Adipose tissue (tissue), 3 donors: ENCODE measurements around the gene LILRA5. TPM values are rescaled to one million over a fixed set of nuclear protein-coding genes. Genes with fewer than 3 reads are reported as not detected.
"Not testable (repeated sequence)": the region's sequence is repeated elsewhere in the genome, so short reads cannot be mapped to it uniquely, and the experiment has no call there.

Experiments
- H3K27ac ChIP-seq: one replicate; pipeline ENCODE4 v1.5.1; 2013; ENCODE audit warnings: low read depth, low read length
- WGBS, 3 donors: extraction: QIAGEN DNeasy Blood & Tissue Kit; methylation state at CpG; one replicate each; pipeline ENCODE4 v1.1.7; 2013; 5-methylcytosine and 5-hydroxymethylcytosine counted together
- polyA plus RNA-seq, 3 donors: library from polyadenylated mRNA; stranded (reverse); fragments of 200-250 nt; gene quantifications; one replicate each; pipeline ENCODE4 v1.2.3, GENCODE V29; 2013
- donor health status: healthy with polysubstance abuse.
- donor health status: Bipolar disorder and iron deficiency.
- donor health status: healthy.

LILRA5 gene
- 10 to 100 TPM in 2 of 3 donors, 1 to 10 TPM in 1; 2.2 to 31.5 (median 14.3) TPM for polyA plus RNA-seq

DNA sequence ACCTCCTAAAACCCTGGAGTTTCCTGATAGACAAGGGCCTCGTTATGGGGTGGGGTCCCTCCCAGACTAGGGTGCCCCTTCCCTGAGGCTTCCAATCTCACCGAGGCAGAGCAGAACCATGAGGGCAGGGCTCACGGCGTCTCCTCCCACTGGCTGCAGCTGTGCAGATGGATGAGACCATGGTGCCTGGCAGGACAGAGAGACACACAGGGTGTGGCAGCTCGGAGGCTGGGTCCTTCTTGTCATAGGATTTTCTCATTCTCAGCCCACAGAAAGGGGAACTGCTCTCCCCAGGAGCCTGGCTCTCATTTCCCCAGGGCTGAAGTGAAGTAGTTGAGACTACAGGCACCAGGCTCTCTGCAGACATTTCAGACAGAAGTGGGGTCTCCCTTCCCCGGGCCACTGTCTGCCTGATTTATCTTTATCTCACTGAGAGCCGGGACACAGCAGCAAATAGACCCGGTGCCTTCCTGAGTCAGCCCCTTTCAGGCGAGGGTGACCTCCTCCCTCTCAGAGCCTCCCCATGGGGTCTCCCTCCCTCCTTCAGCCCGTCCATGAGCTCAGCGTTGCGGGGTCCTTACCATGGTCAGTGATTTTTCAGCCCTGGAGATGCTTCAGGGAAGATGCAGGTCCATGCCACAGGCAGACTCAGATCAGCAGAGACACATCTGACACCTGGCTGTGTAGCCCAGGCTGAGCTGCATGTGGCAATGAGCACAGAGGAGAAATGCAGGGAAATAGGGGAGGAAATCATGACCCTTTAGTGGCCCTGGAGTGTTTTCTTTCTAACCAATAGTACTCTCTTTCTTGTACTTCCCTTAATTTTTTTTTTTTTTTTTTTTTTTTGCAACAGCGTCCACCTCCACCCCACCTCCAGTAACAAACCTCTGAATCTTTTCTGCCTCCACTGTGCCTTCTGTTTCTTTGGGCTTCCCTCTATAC is at the start of gene LILRA5:
Gene LILRA5, minus strand, starts transcription at position 731 of the 942 bp plus-strand sequence. Its CDS starts 147 bp downstream, at position 584.
- WGBS, 3 donors, result 41 to 53% (median 45%) methylated on average over 13 of the region's 13 CpGs
- peak within 1 kb of the TSS; percentile 17 for H3K27ac ChIP-seq

DNA sequence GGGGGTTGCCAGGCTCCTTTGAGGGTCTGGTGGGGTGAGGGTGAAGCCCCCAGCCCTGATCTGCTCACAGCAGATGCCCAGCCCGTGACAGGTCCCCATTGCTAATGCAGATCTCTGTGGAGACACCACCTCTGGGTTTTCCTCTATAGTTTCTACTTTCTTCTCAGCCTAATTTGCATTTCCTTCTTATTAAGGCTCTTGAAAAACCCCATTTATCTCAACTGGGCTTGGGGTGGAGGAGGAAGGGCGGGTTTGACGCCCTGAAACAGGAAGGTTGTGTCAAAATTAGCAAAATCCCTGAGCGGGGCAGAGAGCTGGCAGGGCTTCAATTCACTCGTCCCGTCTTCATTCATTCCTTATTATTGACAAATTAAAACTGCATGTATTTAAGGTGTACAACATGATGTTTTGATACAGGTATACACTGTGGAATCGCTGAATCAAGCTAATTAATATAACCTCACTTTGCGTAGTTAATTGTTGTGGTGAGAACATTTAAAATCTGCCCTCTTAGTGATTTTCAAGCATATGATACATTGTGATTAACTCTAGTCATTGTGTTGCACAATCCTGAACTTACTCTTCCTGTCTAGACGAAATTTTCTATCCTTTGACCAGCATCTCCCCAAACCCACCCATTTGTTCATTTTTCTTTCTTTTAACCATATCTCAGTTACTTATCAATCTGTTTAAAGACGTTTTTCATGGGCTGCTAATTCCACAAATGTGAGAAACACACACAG is 48.9 kb upstream of the LILRA5 start:
- WGBS, 3 donors, result 14 to 35% (median 32%) methylated on average over 5 to 6 of the region's 10 CpGs
- not testable (repeated sequence) for H3K27ac ChIP-seq

DNA sequence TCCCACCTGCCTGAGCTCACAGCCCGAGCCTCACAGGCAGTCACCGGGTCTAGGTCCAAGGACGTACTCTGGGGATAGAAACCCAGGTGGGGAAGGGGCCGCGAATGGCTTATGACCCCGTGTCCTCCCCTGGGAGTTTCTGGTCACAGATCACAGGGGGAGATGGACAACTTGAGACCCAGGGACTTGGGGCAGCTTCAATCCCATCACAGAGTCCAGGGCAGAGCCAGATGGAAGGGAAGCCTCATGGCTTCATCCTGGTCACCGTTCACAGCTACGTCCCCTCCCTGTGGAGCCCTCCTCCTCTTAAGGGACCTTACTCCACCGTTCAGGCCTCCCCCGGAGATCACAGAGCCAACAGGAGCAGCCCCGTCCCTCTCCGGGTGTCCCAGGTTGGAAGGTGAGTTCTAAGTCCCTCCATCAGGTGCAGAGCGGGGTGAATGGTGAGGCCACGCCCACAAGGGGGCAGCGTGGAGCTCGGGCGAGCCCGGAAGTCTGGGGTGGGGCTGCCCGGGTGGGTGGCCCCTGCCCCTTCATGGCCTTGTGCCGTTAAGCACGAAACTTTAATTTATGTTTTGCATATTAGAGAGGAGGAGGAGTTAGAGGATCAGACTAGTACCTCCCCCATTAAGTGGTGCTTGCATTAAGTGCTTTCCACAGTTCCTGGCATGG is 46.3 kb upstream of the LILRA5 start:
- whole genome bisulfite sequencing, 3 donors, result 19 to 20% (median 19%) methylated on average over 10 to 14 of the region's 21 CpGs
- not testable (repeated sequence) for H3K27ac ChIP-seq

DNA sequence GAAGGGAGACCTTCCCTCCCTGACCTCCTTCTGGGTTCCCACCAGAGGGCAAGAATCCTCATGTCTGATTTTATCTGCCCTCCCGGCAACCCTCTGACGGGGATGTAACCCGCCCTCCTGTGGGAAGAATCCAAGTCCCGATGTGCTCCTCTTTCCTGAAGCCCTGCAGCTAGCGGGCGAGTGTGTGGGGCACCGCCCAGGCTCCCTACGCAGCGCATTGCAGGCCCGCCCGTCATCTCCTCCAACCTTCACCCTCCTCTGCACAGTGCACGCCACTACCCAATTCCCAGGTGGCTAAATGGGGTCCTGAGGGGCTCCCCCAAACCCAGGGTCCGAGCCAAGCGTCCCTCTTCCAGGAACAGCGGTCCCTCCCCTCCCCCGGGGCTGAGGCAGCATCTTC is 44.4 kb upstream of the LILRA5 start:
- no peak overlapping the region for H3K27ac ChIP-seq
- 74 to 78% (median 77%) methylated on average over 16 of the region's 16 CpGs for WGBS, 3 donors

DNA sequence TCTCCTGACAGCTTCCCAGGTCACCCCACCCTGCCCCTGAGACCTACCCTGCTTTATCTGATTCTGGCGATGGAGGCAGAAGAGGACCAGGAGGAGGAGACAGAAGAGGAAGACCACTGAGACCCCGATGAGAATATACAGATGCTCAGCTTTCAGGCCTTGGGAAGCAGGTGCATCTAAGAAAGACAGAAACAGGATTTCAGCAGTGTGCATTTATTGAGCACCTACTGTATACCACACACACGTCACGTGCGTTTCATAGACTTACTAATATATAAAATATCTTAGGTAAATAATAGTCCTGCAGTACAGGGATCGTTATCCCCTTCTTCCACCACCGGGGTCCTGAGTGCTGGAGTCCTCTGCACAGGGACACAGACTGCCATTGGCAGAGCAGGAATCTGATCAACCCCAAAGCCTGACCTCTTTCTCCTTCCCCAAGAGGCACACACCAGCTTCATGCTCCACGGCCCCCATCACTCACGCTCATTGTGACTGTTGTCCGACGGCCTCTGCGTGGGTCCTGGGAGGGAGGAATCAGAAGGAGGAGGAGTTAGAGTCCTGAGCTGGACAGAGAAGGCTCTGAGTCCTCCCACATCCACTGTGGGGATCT is 43.6 kb upstream of the LILRA5 start:
- H3K27ac ChIP-seq, result no peak overlapping the region
- 59 to 80% (median 78%) methylated on average over 11 to 12 of the region's 12 CpGs for WGBS, 3 donors

DNA sequence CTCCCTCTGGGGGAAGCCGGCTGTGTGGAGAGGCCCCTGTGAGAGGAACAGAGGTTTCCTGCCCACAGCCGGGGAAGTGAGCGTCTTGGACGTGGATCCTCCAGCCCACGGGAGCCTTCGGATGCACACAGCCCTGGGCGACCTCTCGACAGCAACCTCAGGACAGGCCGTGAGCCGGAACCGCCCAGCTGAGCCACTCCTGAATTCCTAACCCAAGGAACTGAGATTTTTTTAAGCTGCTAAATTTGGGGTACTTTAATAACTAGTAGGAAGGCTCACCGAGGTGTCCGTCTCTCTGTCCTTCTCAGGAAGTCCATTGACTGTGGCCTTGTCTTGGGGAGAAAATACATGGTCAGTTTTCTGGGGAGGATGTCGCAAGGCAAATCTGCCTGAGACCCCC is 42.7 kb upstream of the LILRA5 start:
- H3K27ac ChIP-seq, result no peak overlapping the region
- WGBS, 3 donors, result 59 to 85% (median 63%) methylated on average over 14 of the region's 14 CpGs

DNA sequence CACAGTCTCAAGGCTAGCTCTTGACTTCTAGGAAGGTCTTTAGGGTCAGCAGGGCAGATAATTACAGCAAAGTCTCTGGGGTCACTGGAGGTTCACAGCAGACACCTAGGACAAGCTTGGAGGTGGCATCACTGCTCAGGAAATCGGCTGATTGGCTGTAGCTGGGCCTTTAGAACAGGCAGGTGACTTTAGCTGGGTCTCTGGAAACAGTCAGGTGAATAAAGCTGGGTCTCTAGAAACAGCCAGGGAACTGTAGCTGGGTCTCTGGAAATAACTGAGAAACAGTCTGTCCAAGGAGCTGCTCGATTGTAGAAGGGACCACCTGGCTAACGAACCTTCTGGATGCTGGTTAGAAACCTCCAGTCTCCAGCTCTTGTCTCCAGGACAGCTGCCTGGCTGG is 41.8 kb upstream of the LILRA5 start:
- WGBS, 3 donors, result 56 to 62% (median 62%) methylated on average over 3 of the region's 3 CpGs

DNA sequence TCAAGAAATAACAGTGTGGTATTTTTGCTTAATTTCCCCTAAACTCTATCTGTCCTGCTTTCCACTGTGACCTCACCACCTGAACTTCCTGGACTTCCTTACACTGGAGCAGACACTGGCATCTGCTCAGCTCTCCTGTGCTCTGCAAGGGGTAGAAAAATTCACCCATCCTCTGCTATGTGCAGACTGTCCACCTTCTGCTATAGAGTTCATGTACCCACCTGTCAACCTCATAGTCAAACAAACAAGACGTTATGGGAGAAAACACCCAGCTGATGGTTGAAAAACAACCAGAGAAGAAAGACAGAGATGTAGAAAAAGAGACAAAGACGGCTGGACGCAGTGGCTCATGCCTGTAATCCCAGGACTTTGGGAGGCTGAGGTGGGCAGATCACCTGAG is 39.6 kb upstream of the LILRA5 start:
- H3K27ac ChIP-seq, result no peak overlapping the region
- WGBS, 3 donors, result 39 to 60% (median 58%) methylated on average over 3 of the region's 3 CpGs

More for the DNA sequence above, 41.8 kb upstream of the LILRA5 start:
- H3K27ac ChIP-seq, result no peak overlapping the region

DNA sequence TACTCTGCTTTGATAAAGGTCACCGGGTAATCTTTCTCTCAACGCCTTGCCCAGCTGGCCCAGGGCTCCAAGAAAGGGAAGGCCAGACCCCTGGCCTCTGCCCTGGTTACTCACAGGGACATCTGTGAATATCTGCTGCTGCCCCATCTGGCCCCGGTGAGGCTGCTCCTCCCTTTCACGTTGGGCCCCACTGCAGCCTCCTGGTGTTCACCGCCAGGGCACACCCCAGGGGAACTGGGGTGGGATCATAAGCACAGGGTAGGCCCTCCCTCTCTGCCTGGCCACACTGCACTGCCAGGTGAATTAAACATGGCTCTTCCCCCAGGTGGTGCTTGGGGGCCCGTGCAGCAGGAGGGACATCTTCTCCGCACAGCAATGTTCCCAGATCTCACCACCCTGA is 39.1 kb upstream of the LILRA5 start:
- WGBS, 3 donors, result 53 to 68% (median 55%) methylated on average over 7 of the region's 7 CpGs
- H3K27ac ChIP-seq, result no peak overlapping the region

DNA sequence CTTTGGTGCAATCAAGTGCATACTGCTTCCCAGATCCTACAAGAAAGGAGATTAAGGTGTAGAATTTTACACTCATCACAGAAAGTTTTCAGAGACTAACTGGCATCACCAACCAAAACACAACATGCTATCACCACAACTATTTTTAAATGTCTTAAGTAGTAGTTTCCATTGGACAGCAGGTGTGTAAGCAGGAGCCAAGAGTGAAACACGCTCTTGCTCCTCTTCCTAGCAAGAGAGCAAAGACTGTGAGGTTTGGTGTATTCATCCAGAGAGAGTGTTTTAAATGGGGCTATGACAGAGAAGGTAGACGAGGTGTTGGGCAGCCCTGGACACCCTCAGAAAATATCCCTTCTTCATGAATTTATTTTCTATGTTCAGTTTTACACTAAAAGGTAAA is 38.5 kb upstream of the LILRA5 start:
- WGBS, 3 donors, result 34 to 41% (median 40%) methylated on average over 2 of the region's 2 CpGs
- no peak overlapping the region for H3K27ac ChIP-seq

DNA sequence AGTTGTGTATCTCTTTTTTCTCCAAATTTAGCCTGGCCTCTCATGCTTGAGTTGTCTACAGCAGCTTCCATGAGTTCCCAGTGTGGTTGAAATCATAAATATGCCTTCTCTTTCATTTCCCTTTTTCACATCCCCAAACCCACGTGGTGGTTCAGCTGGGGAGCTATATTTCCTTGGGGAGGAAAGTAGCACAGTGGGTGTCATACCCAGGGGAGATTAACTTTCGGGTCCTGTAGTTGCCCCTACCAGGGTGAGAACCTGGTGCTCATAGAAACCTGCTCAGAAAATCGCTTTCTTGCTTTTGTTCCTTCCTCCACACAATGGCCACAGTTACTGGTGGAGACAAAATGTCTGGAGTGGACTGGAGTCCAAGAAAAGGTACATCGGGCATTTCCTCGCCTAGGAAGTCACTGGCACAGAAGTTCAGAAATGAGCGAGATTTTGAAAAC is 33.0 kb upstream of the LILRA5 start:
- no peak overlapping the region for H3K27ac ChIP-seq
- WGBS, 3 donors, result 59 to 69% (median 68%) methylated on average over 6 of the region's 6 CpGs

DNA sequence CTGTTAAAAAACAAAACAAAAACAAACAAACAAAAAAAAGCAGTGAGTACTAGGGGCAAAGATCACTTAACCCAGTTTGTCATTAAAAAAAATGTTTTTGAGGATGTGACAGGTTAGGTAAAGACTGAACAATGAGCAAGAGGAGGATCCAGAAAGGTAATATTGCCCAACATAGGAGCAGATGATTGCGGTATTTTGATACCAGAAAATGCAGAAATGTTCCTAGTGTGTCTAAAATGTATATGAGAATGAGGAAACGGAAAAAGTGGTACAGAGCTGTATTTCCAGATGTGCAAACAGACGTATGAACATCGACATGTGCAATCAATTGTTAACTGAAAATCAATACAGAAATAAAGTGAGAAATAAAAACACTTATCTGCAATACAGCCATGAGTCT is 30.9 kb upstream of the LILRA5 start:
- 46 to 53% (median 50%) methylated on average over 4 of the region's 4 CpGs for WGBS, 3 donors
- H3K27ac ChIP-seq, result no peak overlapping the region

DNA sequence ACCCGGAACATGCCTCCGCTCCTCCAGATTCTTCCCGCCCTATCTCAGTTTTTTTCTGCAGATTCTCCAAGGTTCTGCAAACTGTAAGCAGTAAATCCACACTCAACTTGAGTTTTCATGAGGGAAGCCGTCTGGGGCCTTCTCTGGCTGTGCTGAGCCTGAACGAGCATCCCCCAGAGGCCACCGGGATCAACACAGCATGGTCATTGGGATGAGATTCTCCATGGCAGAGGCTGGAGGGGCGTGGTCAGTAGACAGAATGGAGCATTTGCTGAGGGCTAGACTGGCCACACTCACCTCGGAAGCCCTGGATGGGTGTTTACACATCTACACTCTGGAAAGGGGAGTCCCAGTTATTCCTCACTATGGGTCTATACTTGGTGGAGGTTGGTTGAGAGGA is 28.3 kb upstream of the LILRA5 start:
- WGBS, 3 donors, result 70 to 80% (median 78%) methylated on average over 8 of the region's 8 CpGs

DNA sequence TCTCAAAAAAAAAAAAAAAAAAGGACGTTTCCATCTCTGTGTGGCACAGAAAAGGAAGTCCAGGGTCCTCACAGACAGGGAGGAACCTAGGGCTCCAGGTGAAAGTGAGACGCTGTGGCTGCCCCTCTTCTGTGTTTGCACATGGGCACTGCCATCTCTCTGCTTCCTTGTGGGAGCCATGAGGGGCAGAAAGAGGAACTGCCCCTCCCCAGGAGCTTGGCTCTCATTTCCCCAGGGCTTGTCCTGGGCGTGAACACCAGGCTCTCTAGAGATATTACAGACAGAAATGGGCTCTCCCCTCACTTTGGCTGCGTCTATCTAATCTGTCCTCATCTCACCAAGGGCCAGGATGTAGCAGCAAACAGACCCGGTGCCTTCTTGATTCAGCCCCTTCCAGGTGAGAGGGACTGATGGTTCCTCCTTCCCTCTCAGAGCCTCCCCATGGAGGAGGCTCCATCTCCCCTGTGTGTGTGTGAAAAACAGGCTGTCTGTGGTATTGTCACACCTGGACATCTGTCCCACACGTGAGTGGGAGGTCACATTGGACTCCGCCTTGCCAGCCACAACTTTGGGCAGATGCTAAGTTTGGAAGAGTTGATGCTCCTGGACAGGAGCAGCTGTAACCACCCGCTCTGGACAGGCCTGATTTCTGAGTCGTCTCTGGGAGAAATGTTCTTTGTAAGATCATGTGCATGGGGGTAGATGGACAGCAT is 26.8 kb upstream of the LILRA5 start:
- WGBS, 3 donors, result 43 to 55% (median 45%) methylated on average over 9 of the region's 9 CpGs
- no peak overlapping the region for H3K27ac ChIP-seq

More for the DNA sequence above, 28.3 kb upstream of the LILRA5 start:
- H3K27ac ChIP-seq, result no peak overlapping the region

DNA sequence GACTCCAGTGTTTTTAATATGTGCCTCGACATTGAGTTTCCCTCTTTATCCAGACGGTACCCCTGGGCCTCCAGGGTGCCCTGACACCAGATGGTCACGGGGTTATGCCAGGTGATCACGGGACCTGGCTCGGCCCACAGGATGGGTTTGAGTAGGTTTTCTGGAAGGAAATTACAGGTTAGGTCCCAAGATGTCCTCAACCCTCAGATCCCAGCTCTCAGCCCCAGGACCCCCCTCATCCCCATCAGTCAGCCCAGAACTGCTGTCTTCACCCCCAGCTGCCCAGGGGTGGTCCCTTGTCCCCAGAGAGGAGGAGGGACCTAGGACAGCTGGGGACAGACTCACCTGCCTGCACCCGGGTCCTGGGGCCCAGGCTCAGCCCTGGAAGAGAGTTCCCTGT is 25.6 kb upstream of the LILRA5 start:
- WGBS, 3 donors, result 64 to 83% (median 82%) methylated on average over 6 of the region's 6 CpGs
- H3K27ac ChIP-seq, result no peak overlapping the region

DNA sequence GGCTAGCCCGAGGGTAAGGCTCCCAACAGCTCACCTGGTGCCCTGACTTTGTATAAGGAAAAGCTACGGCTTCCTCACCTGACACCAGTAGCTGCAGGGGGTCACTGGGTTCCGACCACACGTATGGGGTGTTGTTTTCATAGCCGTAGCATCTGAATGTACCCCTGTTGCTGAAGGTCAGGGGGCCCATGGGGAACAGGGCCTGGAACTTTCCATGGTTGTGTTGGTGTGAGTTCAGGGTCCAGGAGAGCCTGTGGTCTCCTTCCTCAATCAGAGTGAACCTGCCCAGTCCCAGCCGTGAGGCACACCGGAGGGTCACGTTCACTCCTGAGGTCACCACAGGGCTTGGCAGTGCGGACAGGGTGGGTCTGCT is 24.9 kb upstream of the LILRA5 start:
- 54 to 74% (median 70%) methylated on average over 9 of the region's 9 CpGs for WGBS, 3 donors
- H3K27ac ChIP-seq, result no peak overlapping the region

DNA sequence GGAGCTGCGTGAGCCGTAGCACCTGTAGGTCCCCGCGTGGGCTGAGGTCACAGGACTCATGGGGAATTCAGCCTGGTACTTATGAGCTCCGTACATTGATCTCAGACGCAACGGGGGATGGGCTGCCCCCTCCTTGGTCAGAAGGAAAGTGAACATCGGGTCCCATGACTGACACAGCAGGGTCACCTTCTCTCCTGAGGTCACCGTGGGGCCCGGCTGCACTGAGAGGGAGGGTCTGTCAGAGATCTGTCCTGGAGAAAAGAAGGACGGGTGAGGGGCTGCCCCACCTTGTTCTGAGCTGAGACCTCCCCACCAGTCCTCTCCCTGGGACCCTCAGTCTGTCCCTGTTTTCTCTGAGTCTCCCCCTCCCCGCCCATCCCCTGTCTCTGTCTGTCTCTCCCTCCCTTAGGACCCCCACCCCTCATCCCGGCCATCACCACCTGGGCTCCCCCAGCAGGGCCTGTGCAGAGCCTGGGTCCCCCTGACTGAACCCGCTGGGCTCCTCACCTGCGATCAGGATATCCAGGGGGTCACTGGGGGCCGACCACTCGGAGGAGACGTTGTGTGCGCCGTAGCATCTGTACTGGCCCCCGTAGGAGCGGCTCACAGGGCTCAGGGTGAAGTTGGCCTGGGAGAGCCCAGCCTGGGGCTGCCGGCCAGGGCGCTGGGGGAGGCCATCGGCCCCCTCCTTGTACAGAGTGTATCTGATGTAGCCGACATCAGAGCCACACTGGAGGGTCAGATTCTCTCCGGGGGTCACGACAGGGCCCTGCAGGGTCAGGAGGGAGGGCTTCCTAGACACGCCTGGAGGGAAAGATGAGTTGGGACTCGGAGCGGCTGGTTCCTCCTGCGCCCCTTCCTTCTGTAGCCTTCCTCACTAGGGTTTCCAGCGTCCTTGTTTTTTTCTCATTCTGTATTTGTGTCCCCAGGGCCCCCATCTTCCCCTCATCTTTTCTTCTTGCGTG is 24.2 kb upstream of the LILRA5 start:
- WGBS, 3 donors, result 62 to 72% (median 72%) methylated on average over 31 to 34 of the region's 34 CpGs
- no peak overlapping the region for H3K27ac ChIP-seq
